Transverse colon (tissue), 4 donors: ENCODE data around the gene RRP12.

Experiments
- CTCF ChIP-seq, 5 experiments: fragments of 200-600 bp in 3 of 5; fragments of 450-650 bp in 2 of 5; sonication (generic) in 3 of 5; IDR thresholded peaks; 1 replicate in 2 of 5; 2 replicates in 3 of 5; pipeline ENCODE4 v1.5.1; 2016 to 2017; ENCODE audit warnings: antibody characterized with exemption in 5 of 5, inconsistent platforms in 3 of 5, mild to moderate bottlenecking in 2 of 5, moderate library complexity in 1 of 5
- EP300 ChIP-seq: sonication (generic); formaldehyde crosslinking; IDR thresholded peaks from one replicate; pipeline ENCODE4 v1.6.1; 2017; ENCODE audit warnings: antibody characterized with exemption, low read depth
- POLR2A ChIP-seq: fragments of 450-650 bp; IDR thresholded peaks from one replicate; pipeline ENCODE4 v1.6.1; 2016; ENCODE audit warnings: antibody characterized with exemption, mild to moderate bottlenecking, moderate library complexity
- POLR2AphosphoS5 ChIP-seq, 3 donors: sonication (generic); formaldehyde crosslinking; IDR thresholded peaks; one replicate each; pipeline ENCODE4 v1.6.1; 2016; ENCODE audit warnings: antibody characterized with exemption in 3 of 3

- no peak for TF ChIP-seq POLR2A
- TF ChIP-seq CTCF (IDR thresholded peaks at IDR 0.05) = no peak
- TF ChIP-seq EP300 = no peak
- no peak for TF ChIP-seq POLR2AphosphoS5 (IDR thresholded peaks at IDR 0.05)
Measured at GRCh38 chr10:97323501-97323900, 77.6 kb downstream of the RRP12 start.
